H1 (cell line): ENCODE results near the gene TPRG1L. TPM values are rescaled to one million over a fixed set of nuclear protein-coding genes. Genes with fewer than 3 reads are reported as not detected.

Source experiments
- CTCF ChIA-PET: fragments of 300-600 bp; sonication (Branson Sonifier 250); formaldehyde crosslinking; loops from one replicate; lab custom pipeline; 2021; ENCODE audit not compliant: partially characterized antibody; lab: Charles Lee
- POLR2A ChIA-PET: fragments of 300-600 bp; sonication (Branson Sonifier 250); formaldehyde crosslinking; loops from one replicate; lab custom pipeline; 2021; ENCODE audit warnings: inconsistent platforms; ENCODE audit not compliant: partially characterized antibody; lab: Charles Lee
- DNase-seq, 2 experiments: peaks; one replicate each; pipeline versions ENCODE4 v3.0.0 to v3.0.0-alpha.2; 2010 to 2022; ENCODE audit warnings: low spot score in 2 of 2, low read depth in 1 of 2, mixed read lengths in 1 of 2
- FAIRE-seq: peaks from 2 replicates; lab custom pipeline; 2011; peaks lifted over from hg19 to GRCh38; lab: Jason Lieb, UNC
- H2AFZ ChIP-seq: 2 replicates; pipeline ENCODE4 v1.8.1; 2012; ENCODE audit warnings: low read length, inconsistent platforms
- H2AK5ac ChIP-seq: 2 replicates; pipeline ENCODE4 v1.6.1; 2013; ENCODE audit warnings: low read depth, low read length
- H2BK120ac ChIP-seq: replicated peaks from 2 replicates; pipeline ENCODE3; 2013; ENCODE audit warnings: low read depth, low read length, inconsistent platforms
- H2BK12ac ChIP-seq: 2 replicates; pipeline ENCODE4 v1.6.1; 2013; ENCODE audit warnings: low read depth, low read length
- H2BK15ac ChIP-seq: 2 replicates; pipeline ENCODE4 v1.6.1; 2013; ENCODE audit warnings: low read length
- H2BK20ac ChIP-seq: 2 replicates; pipeline ENCODE4 v1.6.1; 2013; ENCODE audit warnings: low read length
- H2BK5ac ChIP-seq: 2 replicates; pipeline ENCODE4 v1.6.1; 2013; ENCODE audit warnings: low read depth, low read length
- H3K14ac ChIP-seq: 2 replicates; pipeline ENCODE4 v1.6.1; 2013; ENCODE audit warnings: inconsistent platforms; ENCODE audit not compliant: insufficient read length
- H3K18ac ChIP-seq: 2 replicates; pipeline ENCODE4 v1.6.1; 2013; ENCODE audit warnings: low read length; ENCODE audit errors: extremely low read depth
- H3K23ac ChIP-seq: 2 replicates; pipeline ENCODE4 v1.6.1; 2013; ENCODE audit warnings: inconsistent platforms; ENCODE audit not compliant: insufficient read length
- H3K23me2 ChIP-seq: 2 replicates; pipeline ENCODE4 v1.6.1; 2013; ENCODE audit warnings: low read depth, low read length
- H3K27ac ChIP-seq: 2 replicates; pipeline ENCODE4 v1.6.1; 2011; ENCODE audit warnings: low read depth, low read length, inconsistent platforms
- H3K27me3 ChIP-seq, 4 experiments: replicated peaks in 1 of 4; 1 replicate in 1 of 4; 2 replicates in 3 of 4; pipeline versions ENCODE4 v1.6.1 to v1.8.1; 2011 to 2013; ENCODE audit warnings: low read length in 3 of 4, mild to moderate bottlenecking in 3 of 4, inconsistent platforms in 2 of 4, mixed read lengths in 2 of 4, moderate library complexity in 1 of 4; ENCODE audit not compliant: control insufficient read depth in 3 of 4, insufficient read depth in 3 of 4; ENCODE audit errors: extremely low read depth in 1 of 4
- H3K36me3 ChIP-seq, 4 experiments: 2 replicates each; pipeline versions ENCODE4 v1.6.1 to v1.8.1; 2011 to 2013; ENCODE audit warnings: mild to moderate bottlenecking in 4 of 4, low read length in 3 of 4, moderate library complexity in 2 of 4, control low read depth in 1 of 4, inconsistent platforms in 1 of 4; ENCODE audit not compliant: insufficient read depth in 4 of 4, control insufficient read depth in 2 of 4
- H3K4ac ChIP-seq: replicated peaks from 2 replicates; pipeline ENCODE3; 2013; ENCODE audit warnings: low read length, low read depth, mixed read lengths, inconsistent platforms; ENCODE audit not compliant: insufficient read length
- H3K4me1 ChIP-seq, 4 experiments: replicated peaks in 1 of 4; 1 replicate in 1 of 4; 2 replicates in 3 of 4; pipeline versions ENCODE4 v1.6.1 to v1.8.1; 2011 to 2013; ENCODE audit warnings: low read length in 3 of 4, inconsistent platforms in 2 of 4, mixed read lengths in 1 of 4; ENCODE audit not compliant: insufficient read depth in 4 of 4, control insufficient read depth in 3 of 4
- H3K4me2 ChIP-seq, 2 experiments: 2 replicates each; pipeline versions ENCODE4 v1.6.1 to v1.8.1; 2011 to 2013; ENCODE audit warnings: low read depth in 2 of 2, low read length in 2 of 2, control low read depth in 1 of 2, inconsistent platforms in 1 of 2, mild to moderate bottlenecking in 1 of 2; ENCODE audit not compliant: insufficient read depth in 1 of 2
- H3K4me3 ChIP-seq, 4 experiments: fragments of 200-600, 300-600 bp in 1 of 4; sonication (generic), shearing (Covaris generic), sonication (Bioruptor Twin) in 1 of 4; 2 replicates each; pipeline versions ENCODE4 v1.5.1 to v1.8.1; 2011 to 2016; ENCODE audit warnings: low read length in 4 of 4, low read depth in 3 of 4, control low read depth in 2 of 4, inconsistent platforms in 2 of 4, mild to moderate bottlenecking in 2 of 4, mixed read lengths in 1 of 4, moderate library complexity in 1 of 4; ENCODE audit not compliant: insufficient read depth in 2 of 4; ENCODE audit errors: extremely low read depth in 1 of 4
- H3K56ac ChIP-seq: replicated peaks from 2 replicates; pipeline ENCODE3; 2013; ENCODE audit warnings: low read depth, mild to moderate bottlenecking, mixed read lengths, low read length, inconsistent platforms; ENCODE audit not compliant: insufficient read length
- H3K79me1 ChIP-seq: 2 replicates; pipeline ENCODE4 v1.6.1; 2013; ENCODE audit warnings: low read depth, low read length, control low read depth
- H3K79me2 ChIP-seq, 2 experiments: 2 replicates each; pipeline versions ENCODE4 v1.6.1 to v1.8.1; 2012 to 2013; ENCODE audit warnings: low read length in 2 of 2, mild to moderate bottlenecking in 2 of 2, inconsistent platforms in 1 of 2; ENCODE audit not compliant: insufficient read depth in 2 of 2, control insufficient read depth in 1 of 2
- H3K9ac ChIP-seq, 4 experiments: replicated peaks in 1 of 4; 1 replicate in 1 of 4; 2 replicates in 3 of 4; pipeline versions ENCODE4 v1.6.1 to v1.8.1; 2011 to 2013; ENCODE audit warnings: low read depth in 3 of 4, low read length in 3 of 4, control low read depth in 2 of 4, mild to moderate bottlenecking in 2 of 4, moderate library complexity in 2 of 4, inconsistent platforms in 1 of 4; ENCODE audit errors: extremely low read depth in 1 of 4
- H3K9me3 ChIP-seq, 2 experiments: 2 replicates each; pipeline versions ENCODE4 v1.6.1 to v1.8.1; 2012 to 2013; ENCODE audit warnings: mild to moderate bottlenecking in 2 of 2, moderate library complexity in 2 of 2, control low read depth in 1 of 2, inconsistent platforms in 1 of 2, low read depth in 1 of 2, low read length in 1 of 2, mixed read lengths in 1 of 2; ENCODE audit not compliant: insufficient read depth in 2 of 2
- H4K20me1 ChIP-seq, 2 experiments: replicated peaks in 1 of 2; 2 replicates each; pipeline versions ENCODE3 to v1.8.1; 2011 to 2013; ENCODE audit warnings: inconsistent platforms in 2 of 2, low read length in 2 of 2, mild to moderate bottlenecking in 1 of 2; ENCODE audit not compliant: insufficient read depth in 2 of 2, control insufficient read depth in 1 of 2
- H4K5ac ChIP-seq: 2 replicates; pipeline ENCODE4 v1.6.1; 2013; ENCODE audit warnings: low read length, low read depth, mixed read lengths, inconsistent platforms; ENCODE audit not compliant: insufficient read length
- H4K8ac ChIP-seq: 2 replicates; pipeline ENCODE4 v1.8.0; 2013; ENCODE audit warnings: mild to moderate bottlenecking, moderate library complexity, low read length, inconsistent platforms; ENCODE audit not compliant: insufficient read depth; ENCODE audit errors: extremely low read depth
- H4K91ac ChIP-seq: replicated peaks from 2 replicates; pipeline ENCODE3; 2013; ENCODE audit warnings: low read length, mixed read lengths, inconsistent platforms; ENCODE audit not compliant: insufficient read length
- CHD1 ChIP-seq: IDR thresholded peaks from 2 replicates; pipeline ENCODE4 v1.6.1; 2012; ENCODE audit warnings: low read depth, low read length, improper control_type of control experiment
- HDAC6 ChIP-seq: IDR thresholded peaks from one replicate; pipeline ENCODE4 v1.7.1; 2012; ENCODE audit warnings: low read depth, mild to moderate bottlenecking, inconsistent platforms, low read length, moderate library complexity
- RFX5 ChIP-seq: IDR thresholded peaks from 2 replicates; pipeline ENCODE4 v1.6.1; 2011; ENCODE audit warnings: low read depth, low read length, improper control_type of control experiment, borderline replicate concordance
- RXRA ChIP-seq: IDR thresholded peaks from 2 replicates; pipeline ENCODE4 v1.6.1; 2011; ENCODE audit warnings: low read depth, mild to moderate bottlenecking, low read length, moderate library complexity; ENCODE audit not compliant: insufficient read depth
- SP1 ChIP-seq: IDR thresholded peaks from 2 replicates; pipeline ENCODE4 v1.6.1; 2011; ENCODE audit warnings: low read depth, low read length
- SP4 ChIP-seq: IDR thresholded peaks from 2 replicates; pipeline ENCODE4 v1.6.1; 2012; ENCODE audit warnings: low read length, inconsistent platforms
- TBP ChIP-seq: IDR thresholded peaks from 2 replicates; pipeline ENCODE4 v1.6.1; 2011; ENCODE audit warnings: low read depth, low read length, improper control_type of control experiment
- TEAD4 ChIP-seq: IDR thresholded peaks from 2 replicates; pipeline ENCODE4 v1.6.1; 2012; ENCODE audit warnings: low read depth, low read length, inconsistent platforms, mixed read lengths
- WGBS, 2 experiments: shearing (Covaris generic) in 1 of 2; methylation state at CpG; one replicate each; pipeline versions ENCODE4 v1.1.6 to v1.1.7; 2013 to 2015; ENCODE audit warnings: low lambda C conversion rate in 2 of 2, mixed read lengths in 2 of 2, inconsistent platforms in 1 of 2, low coverage in 1 of 2, missing lambda C conversion rate in 1 of 2; ENCODE audit not compliant: insufficient replicate concordance in 2 of 2, insufficient coverage in 1 of 2, insufficient read length in 1 of 2; ENCODE audit errors: extremely low coverage in 1 of 2, missing lambda C conversion rate in 1 of 2; 5-methylcytosine and 5-hydroxymethylcytosine counted together
- polyA plus RNA-seq, 7 experiments: library from polyadenylated mRNA; depleted of rRNA in 3 of 7; stranded (reverse) in 5 of 7; unstranded in 2 of 7; fragments of >200 nt in 5 of 7; fragments of 200-250 nt in 2 of 7; gene quantifications; 1 replicate in 5 of 7; 2 replicates in 1 of 7; 4 replicates in 1 of 7; pipeline versions ENCODE4 v1.2.1 to v1.2.3, GENCODE V29; 2011 to 2013; ENCODE audit warnings: missing spikeins in 2 of 7, mixed read lengths in 2 of 7
- total RNA-seq: library from RNA; stranded (reverse); fragmentation: NEBNext Ultra II Directional; extraction: Animal tissue kit (Norgen Biotek cat#: 25700); gene quantifications from 2 replicates; pipeline ENCODE4 v1.2.1, GENCODE V29; 2021

TPRG1L gene
- total and polyA plus RNA-seq, 2 of the 8 experiments (the other 6 are each of a cell fraction or from before 2014, with no cell fraction given): 21.7 to 22.3 TPM

DNA sequence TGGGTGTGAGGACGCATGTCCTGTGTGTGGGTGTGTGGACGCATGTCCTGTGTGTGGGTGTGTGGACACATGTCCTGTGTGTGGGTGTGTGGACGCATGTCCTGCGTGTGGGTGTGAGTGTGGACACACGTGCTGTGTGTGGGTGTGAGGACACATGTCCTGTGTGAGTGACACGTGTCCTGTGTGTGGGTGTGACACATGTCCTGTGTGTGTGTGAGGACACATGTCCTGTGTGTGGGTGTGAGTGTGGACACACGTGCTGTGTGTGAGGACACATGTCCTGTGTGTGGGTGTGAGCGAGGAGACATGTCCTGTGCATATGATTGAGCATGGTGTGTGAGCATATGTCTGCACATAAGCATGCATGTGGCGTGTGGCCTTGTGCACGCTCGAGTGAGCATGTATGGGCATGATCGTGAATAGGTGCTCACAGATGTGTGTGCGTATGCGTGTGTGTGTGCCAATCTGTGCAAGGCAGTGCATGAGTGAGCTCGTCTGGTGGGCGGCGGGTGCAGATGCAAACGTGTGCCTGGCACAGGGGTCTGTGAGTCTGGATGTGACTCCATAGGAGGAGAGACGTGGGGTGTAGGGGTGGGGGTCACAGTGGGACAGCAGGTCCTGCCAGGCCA, 38.8 kb upstream of the TPRG1L start:
- Histone ChIP-seq H4K20me1 (peaks cover 0 to 4% of the 10 kb centered on the region in 2 experiments), H3K36me3 (no peaks in the 10 kb centered on the region; a peak in 1 of 8 replicates), H3K27ac (no peak overlapping the region), H3K18ac (no peak overlapping the region), H4K8ac (no peak overlapping the region), H3K56ac (no peak overlapping the region), H3K4ac (no peak overlapping the region), H2AK5ac (peak overlapping the region; percentile 83; the same call in 1 of the 2 replicates), H3K14ac (no peak overlapping the region), H2BK5ac (peak overlapping the region; percentile 27; the same call in 1 of the 2 replicates), H3K9ac (no peak overlapping the region; a peak in 1 of 7 replicates), H3K9me3 (peaks cover 11 to 12% of the 10 kb centered on the region in 2 experiments; a peak in 2 of 4 replicates), H3K4me2 (no peak overlapping the region), H2BK20ac (no peak overlapping the region), H2BK120ac (no peak overlapping the region), H3K4me1 (peaks cover 0 to 4% (median 3%) of the 10 kb centered on the region in 4 experiments; a peak in 4 of 7 replicates), H3K4me3 (no peak overlapping the region), H2BK15ac (peak overlapping the region; percentile 25; the same call in 1 of the 2 replicates), H3K79me2 (no peaks in the 10 kb centered on the region), H2BK12ac (peak overlapping the region; percentile 53; the same call in 1 of the 2 replicates), H3K23me2 (0 out of 2 replicates have a peak, but pooled peaks cover 3% of the 10 kb centered on the region), H2AFZ (no peak overlapping the region), H3K23ac (peak overlapping the region; percentile 72), H4K91ac (no peak overlapping the region), H3K79me1 (no peaks in the 10 kb centered on the region), H4K5ac (no peak overlapping the region), H3K27me3 (no peaks in the 10 kb centered on the region)
- ChIA-PET POLR2A (interaction anchor here (1.5 kb wide), 1 partner anchor 15 kb away, joined by 3 read pairs; no protein-coding TSS in a partner anchor), CTCF (interaction anchor here (1.3 to 9.7 kb wide), 8 partner anchors 14 to 133 kb away, joined by 3 to 132 read pairs (median 7); partner anchors contain the start of genes MEGF6 and TPRG1L)
- FAIRE-seq: no peak
- no peak for DNase-seq
- WGBS, 2 experiments: 92% methylated on average over 19 of the region's 19 CpGs; no CpG with 5 or more reads in 1 of the 2 experiments
- no peak for TF ChIP-seq TBP
- TF ChIP-seq HDAC6: no peak
- TF ChIP-seq RFX5: no peak
- no peak for TF ChIP-seq SP1
- no peak for TF ChIP-seq SP4
- TF ChIP-seq RXRA: no peak
- no peak for TF ChIP-seq TEAD4
- TF ChIP-seq CHD1: no peak
